Adrenal gland (tissue), 12 donors: ENCODE measurements around the gene LRRC8C. TPM values are rescaled to one million over a fixed set of nuclear protein-coding genes. Genes with fewer than 3 reads are reported as not detected.

ENCODE experiments used
- DNase-seq, 7 donors: peaks; one replicate each; pipeline ENCODE4 v3.0.0-alpha.2; 2019 to 2020
- H3K27ac ChIP-seq, 5 donors: fragments of 200-600 bp; sonication (generic) in 4 of 5; 1 replicate in 3 of 5; 2 replicates in 2 of 5; pipeline versions ENCODE4 v1.5.1 to v1.8.0; 2016 to 2020; ENCODE audit warnings: mild to moderate bottlenecking in 1 of 5
- H3K27me3 ChIP-seq: fragments of 200-600 bp; 2 replicates; pipeline ENCODE4 v1.8.0; 2021
- H3K36me3 ChIP-seq, 2 donors: fragments of 200-600 bp; replicated peaks in 1 of 2; 1 replicate in 1 of 2; 2 replicates in 1 of 2; pipeline versions ENCODE4 v1.5.1 to v1.8.0; 2018 to 2022
- H3K4me1 ChIP-seq, 2 donors: fragments of 200-600 bp; replicated peaks in 1 of 2; 1 replicate in 1 of 2; 2 replicates in 1 of 2; pipeline versions ENCODE4 v1.5.1 to v1.8.0; 2018 to 2021
- H3K4me3 ChIP-seq, 4 donors: fragments of 200-600 bp; sonication (generic) in 3 of 4; one replicate each; pipeline ENCODE4 v1.5.1; 2016 to 2018
- H3K9me3 ChIP-seq, 3 donors: fragments of 200-600 bp; sonication (generic) in 1 of 3; replicated peaks in 1 of 3; 1 replicate in 2 of 3; 2 replicates in 1 of 3; pipeline versions ENCODE4 v1.5.1 to v1.8.0; 2016 to 2021
- POLR2A ChIP-seq, 2 donors: fragments of 450-650 bp; IDR thresholded peaks; one replicate each; pipeline ENCODE4 v1.6.1; 2017; ENCODE audit warnings: antibody characterized with exemption in 2 of 2, mild to moderate bottlenecking in 2 of 2, moderate library complexity in 1 of 2
- WGBS, 4 donors: extraction: QIAGEN DNeasy Blood & Tissue Kit in 2 of 4; methylation state at CpG; one replicate each; pipeline versions ENCODE4 v1.1.5 to v1.1.7; 2013 to 2017; 5-methylcytosine and 5-hydroxymethylcytosine counted together
- intact Hi-C, 2 donors: fragments of 100-400 bp; cut with DNase I; formaldehyde crosslinking; loops; one replicate each; pipeline versions ENCODE4 v1.14.1 to v1.15.0; 2022 to 2023
- polyA plus RNA-seq, 3 donors: library from polyadenylated mRNA; stranded (reverse); fragments of 200-250 nt in 2 of 3; fragments of 350-450 nt in 1 of 3; fragmentation: Illumina TruSeq in 1 of 3; extraction: RNeasy Lipid Tissue Mini Kit (QIAGEN cat#74804) in 1 of 3; gene quantifications; one replicate each; pipeline ENCODE4 v1.2.3, GENCODE V29; 2013 to 2014
- total RNA-seq, 9 donors: library from RNA; depleted of rRNA in 4 of 9; stranded (reverse); fragments of >200 nt in 4 of 9; fragments of 120-200 nt in 1 of 9; fragmentation: NEBNext Ultra II Directional in 1 of 9; extraction: Animal tissue kit (Norgen Biotek cat#: 25700) in 1 of 9; gene quantifications; one replicate each; pipeline versions ENCODE4 v1.1.0 to v1.2.4, GENCODE V29; 2013 to 2023
- TF ChIP-seq, protein P1 (sequence below), 6 experiments: fragments of 450-650 bp in 4 of 6; fragments of 200-600 bp in 2 of 6; sonication (generic) in 1 of 6; IDR thresholded peaks; 1 replicate in 5 of 6; 2 replicates in 1 of 6; pipeline versions ENCODE4 v1.5.1 to v1.8.0; 2016 to 2021; ENCODE audit warnings: antibody characterized with exemption in 6 of 6, mild to moderate bottlenecking in 2 of 6, moderate library complexity in 1 of 6
- donor health status: healthy with polysubstance abuse.
- donor health status: Bipolar disorder and iron deficiency.
- donor health status: DM: yes; HTN: yes; CAD: no.
- donor health status: DM: no; HTN: no; CAD: no.
- donor health status: DM: no; HTN: no; CAD: no.
- donor health status: DM: yes; HTN: yes; CAD: no.

LRRC8C gene
- total and polyA plus RNA-seq, 12 donors = 6.5 to 33.6 (median 11.9) TPM

DNA sequence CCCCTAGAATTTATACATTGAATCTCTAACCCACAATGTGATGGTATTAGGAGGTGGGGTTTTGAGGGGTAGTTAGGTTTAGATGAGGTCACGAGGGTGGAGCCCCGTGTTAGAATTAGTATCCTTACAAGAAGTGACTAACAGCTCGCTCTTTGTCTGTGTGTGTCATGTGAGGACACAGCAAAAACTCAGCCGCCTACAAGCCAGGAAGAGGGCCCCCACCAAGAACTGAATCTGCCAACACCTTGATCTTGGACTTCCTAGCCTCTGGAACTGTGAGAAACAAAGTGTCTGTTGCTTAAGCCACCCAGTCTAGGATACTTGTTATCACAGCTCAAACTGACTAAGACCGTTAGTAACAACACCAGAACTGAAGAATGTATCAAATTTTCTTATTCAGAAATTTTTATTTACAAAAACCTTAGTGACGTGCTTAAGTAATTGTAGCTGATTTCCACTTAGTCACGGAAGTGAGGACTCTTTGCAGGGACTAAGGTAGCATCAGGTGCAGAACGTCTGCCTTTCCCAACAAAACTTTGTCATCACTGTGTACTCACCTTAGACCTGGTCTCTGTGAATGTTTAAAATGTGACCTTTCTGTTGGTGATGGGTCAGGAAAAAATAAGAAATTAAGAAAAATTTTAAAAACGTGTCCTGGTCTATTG is 24.5 kb upstream of the LRRC8C start:
- no peak overlapping the region for H3K4me3 ChIP-seq
- no peaks in the 10 kb centered on the region for H3K27me3 ChIP-seq
- intact Hi-C loops = loop anchor here in 1 of 2 donors (10.0 kb wide), 2 partner anchors 94 to 156 kb away; no protein-coding TSS in a partner anchor
- peak in 6 of 7 donors; percentile 42 to 75 (median 64) for DNase-seq
- H3K4me1 ChIP-seq = peaks cover 6 to 33% of the 10 kb centered on the region in 2 donors
- H3K36me3 ChIP-seq = no peaks in the 10 kb centered on the region
- TF ChIP-seq, protein P1, sequence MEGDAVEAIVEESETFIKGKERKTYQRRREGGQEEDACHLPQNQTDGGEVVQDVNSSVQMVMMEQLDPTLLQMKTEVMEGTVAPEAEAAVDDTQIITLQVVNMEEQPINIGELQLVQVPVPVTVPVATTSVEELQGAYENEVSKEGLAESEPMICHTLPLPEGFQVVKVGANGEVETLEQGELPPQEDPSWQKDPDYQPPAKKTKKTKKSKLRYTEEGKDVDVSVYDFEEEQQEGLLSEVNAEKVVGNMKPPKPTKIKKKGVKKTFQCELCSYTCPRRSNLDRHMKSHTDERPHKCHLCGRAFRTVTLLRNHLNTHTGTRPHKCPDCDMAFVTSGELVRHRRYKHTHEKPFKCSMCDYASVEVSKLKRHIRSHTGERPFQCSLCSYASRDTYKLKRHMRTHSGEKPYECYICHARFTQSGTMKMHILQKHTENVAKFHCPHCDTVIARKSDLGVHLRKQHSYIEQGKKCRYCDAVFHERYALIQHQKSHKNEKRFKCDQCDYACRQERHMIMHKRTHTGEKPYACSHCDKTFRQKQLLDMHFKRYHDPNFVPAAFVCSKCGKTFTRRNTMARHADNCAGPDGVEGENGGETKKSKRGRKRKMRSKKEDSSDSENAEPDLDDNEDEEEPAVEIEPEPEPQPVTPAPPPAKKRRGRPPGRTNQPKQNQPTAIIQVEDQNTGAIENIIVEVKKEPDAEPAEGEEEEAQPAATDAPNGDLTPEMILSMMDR (IDR thresholded peaks at IDR 0.05) = no peak
- no peak for TF ChIP-seq POLR2A (IDR thresholded peaks at IDR 0.05)
- H3K27ac ChIP-seq = peak overlapping the region in 4 of 5 donors; percentile 22 to 55 (median 44)
- no peaks in the 10 kb centered on the region for H3K9me3 ChIP-seq
- WGBS, 4 donors = 58 to 62% (median 59%) methylated on average over 9 of the region's 9 CpGs

DNA sequence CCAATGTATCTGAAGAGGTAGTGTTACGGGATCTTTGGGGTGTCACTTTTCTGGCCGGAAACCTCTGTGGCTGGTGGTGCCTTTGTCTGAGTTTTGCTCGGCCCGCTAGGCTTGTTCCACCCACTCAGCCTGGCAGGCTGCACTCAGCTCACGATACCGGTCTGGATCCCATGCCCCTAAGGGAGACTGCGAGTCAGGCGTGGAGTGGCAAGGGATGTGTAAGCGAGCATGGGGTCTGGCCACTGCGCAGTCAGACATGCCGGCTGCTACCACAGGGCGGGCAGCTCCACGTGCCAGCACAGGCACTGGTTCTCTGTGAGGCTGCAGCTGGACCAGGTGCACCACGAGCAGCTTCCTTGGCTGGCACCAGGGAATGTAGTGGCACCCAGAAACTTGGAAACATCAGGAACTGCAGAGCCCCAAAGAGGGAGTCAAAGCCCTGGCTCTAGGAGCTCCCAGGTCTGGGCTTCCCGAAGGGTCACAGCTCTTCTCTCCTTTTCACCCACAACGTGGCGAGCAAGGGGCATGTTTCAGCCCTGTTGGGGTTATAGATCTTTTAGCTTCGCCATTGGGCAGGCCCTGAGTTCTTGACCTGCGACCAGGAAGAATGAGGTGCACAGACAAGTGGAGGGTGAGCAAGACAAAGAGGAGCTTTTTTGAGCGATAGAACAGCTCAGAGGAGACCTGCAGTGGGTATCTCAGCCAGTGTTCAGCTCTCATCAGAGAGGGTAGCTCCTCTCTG is 23.8 kb upstream of the LRRC8C start:
- Histone ChIP-seq H3K4me3 (no peak overlapping the region), H3K9me3 (no peaks in the 10 kb centered on the region), H3K27ac (no peak overlapping the region), H3K27me3 (no peaks in the 10 kb centered on the region), H3K4me1 (peaks cover 6 to 28% of the 10 kb centered on the region in 2 donors), H3K36me3 (no peaks in the 10 kb centered on the region)
- WGBS, 4 donors = 91 to 96% (median 94%) methylated on average over 5 to 20 of the region's 20 CpGs
- no peak for DNase-seq
- TF ChIP-seq POLR2A (IDR thresholded peaks at IDR 0.05) = no peak
- TF ChIP-seq, protein P1 (IDR thresholded peaks at IDR 0.05) = no peak
- intact Hi-C loops = loop anchor here in 1 of 2 donors (10.0 kb wide), 2 partner anchors 94 to 156 kb away; no protein-coding TSS in a partner anchor

DNA sequence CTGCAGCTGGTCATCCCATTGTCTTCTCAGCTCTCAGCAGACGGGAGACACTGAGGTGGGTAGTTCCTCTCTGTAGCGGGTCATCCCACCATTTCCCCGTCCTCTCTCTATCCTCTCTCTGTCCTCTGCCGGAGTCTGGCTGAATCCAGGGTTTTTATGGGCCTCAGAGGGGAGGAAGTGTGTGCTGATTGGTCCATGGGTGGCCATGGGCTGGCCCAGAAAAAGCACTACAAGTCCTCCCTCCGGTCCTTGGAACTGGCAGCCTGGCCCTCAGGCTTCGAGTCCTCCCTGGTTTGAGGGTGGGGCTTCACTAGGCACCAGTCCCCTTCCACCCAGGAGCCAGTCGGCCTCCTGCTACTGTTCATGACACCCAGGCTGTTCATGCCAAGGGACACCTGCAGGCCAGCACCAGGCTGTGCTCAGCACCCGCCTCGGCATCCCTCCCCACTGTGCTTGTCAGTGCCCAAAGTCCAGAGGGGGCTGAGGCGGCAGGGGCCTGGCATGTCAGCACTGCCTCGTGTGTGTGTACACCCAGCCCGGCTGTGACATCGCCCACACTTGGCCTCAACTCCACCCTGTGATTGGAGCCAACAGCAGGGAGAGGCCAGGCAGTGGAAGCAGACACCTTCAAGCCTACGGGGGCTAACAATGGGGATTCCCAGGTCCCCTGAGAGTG is 23.0 kb upstream of the LRRC8C start:
- no peak overlapping the region for H3K27ac ChIP-seq
- no peaks in the 10 kb centered on the region for H3K9me3 ChIP-seq
- no peak overlapping the region for H3K4me3 ChIP-seq
- no peaks in the 10 kb centered on the region for H3K27me3 ChIP-seq
- no peak for DNase-seq
- WGBS, 4 donors = 87 to 93% (median 90%) methylated on average over 5 to 14 of the region's 14 CpGs
- H3K36me3 ChIP-seq = no peaks in the 10 kb centered on the region
- intact Hi-C loops = loop anchor here in 1 of 2 donors (10.0 kb wide), 2 partner anchors 95 to 155 kb away; no protein-coding TSS in a partner anchor
- TF ChIP-seq, protein P1 (IDR thresholded peaks at IDR 0.05) = no peak
- no peak for TF ChIP-seq POLR2A (IDR thresholded peaks at IDR 0.05)
- peaks cover 6 to 28% of the 10 kb centered on the region in 2 donors for H3K4me1 ChIP-seq

DNA sequence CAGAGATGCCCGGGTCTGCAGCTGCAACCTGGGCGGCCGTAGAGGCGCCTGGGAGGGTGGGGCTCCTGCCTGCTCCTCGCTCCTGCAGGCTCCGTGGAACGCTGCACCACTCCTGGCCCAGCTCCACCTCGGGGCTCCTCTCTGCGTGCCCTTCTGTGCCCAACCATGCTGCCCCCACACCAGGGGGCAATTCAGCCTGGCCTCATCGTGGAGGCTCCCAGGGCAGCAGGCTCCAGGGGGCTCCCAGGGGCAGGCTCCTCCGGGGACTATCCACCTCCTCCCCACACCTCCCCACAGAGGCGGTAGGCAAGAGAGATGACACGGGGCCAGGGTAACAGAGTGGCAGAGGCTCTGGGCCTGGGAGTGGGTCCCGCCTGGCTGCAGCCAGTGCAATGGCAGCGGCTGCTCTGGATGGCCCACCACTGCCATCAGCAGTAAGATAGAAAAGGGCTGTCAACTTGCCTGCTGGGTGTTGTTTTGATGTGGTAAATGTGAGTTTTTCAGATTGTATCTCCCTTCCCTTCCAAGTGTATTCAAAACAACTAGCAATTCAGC is 22.4 kb upstream of the LRRC8C start:
- DNase-seq = no peak
- intact Hi-C loops = no loop called here
- WGBS, 4 donors = 92 to 96% (median 94%) methylated on average over 4 to 15 of the region's 15 CpGs
- Histone ChIP-seq H3K4me1 (peaks cover 6 to 26% of the 10 kb centered on the region in 2 donors), H3K36me3 (no peaks in the 10 kb centered on the region), H3K27me3 (no peaks in the 10 kb centered on the region), H3K27ac (no peak overlapping the region), H3K4me3 (no peak overlapping the region), H3K9me3 (no peaks in the 10 kb centered on the region)
- TF ChIP-seq, protein P1 (IDR thresholded peaks at IDR 0.05) = no peak
- no peak for TF ChIP-seq POLR2A (IDR thresholded peaks at IDR 0.05)
